ENCODE results near the gene AQR.

DNA sequence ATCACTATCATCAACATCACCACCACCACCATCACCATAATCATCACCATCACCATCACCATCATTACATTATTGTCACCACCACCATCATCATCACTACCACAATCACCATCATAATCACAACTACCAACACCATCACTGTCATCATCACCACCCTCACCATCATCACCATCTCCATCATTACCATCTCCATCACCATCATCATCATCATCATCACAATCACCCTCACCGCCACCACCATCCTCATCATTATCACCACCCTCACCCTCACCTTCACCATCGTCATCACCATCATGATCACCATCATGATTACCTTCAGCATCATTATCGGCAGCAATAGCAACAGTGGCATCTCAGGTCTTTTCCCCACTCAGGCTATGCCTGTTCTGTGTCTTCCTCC, 131.3 kb downstream of the AQR start:
- TF ChIP-seq MAZ (IDR thresholded peaks at IDR 0.05; ENCODE audit: borderline replicate concordance, low read depth, low read length) (no peak), RFX5 (IDR thresholded peaks at IDR 0.05; ENCODE audit: low read depth, low read length) (no peak), POLR2A (IDR thresholded peaks at IDR 0.05; ENCODE audit: low read depth, low read length) (no peak), USF2 (IDR thresholded peaks at IDR 0.05; ENCODE audit: low read depth, low read length) (no peak), MXI1 (IDR thresholded peaks at IDR 0.05; ENCODE audit: borderline replicate concordance, low read depth, low read length) (no peak), RAD21 (IDR thresholded peaks at IDR 0.05; ENCODE audit: low read length) (no peak), MAFK (IDR thresholded peaks at IDR 0.05; ENCODE audit: low read depth, low read length) (no peak), FOS (IDR thresholded peaks at IDR 0.05; ENCODE audit: low read depth, low read length) (no peak), BHLHE40 (IDR thresholded peaks at IDR 0.05; ENCODE audit: low read depth, low read length) (no peak), CEBPB (IDR thresholded peaks at IDR 0.05; ENCODE audit: low read depth, low read length) (no peak), NFE2L2 (IDR thresholded peaks at IDR 0.05; ENCODE audit: low read depth, low read length) (no peak), CHD1 (IDR thresholded peaks at IDR 0.05; ENCODE audit: low read depth, low read length) (no peak)
- TF ChIP-seq, protein P1, sequence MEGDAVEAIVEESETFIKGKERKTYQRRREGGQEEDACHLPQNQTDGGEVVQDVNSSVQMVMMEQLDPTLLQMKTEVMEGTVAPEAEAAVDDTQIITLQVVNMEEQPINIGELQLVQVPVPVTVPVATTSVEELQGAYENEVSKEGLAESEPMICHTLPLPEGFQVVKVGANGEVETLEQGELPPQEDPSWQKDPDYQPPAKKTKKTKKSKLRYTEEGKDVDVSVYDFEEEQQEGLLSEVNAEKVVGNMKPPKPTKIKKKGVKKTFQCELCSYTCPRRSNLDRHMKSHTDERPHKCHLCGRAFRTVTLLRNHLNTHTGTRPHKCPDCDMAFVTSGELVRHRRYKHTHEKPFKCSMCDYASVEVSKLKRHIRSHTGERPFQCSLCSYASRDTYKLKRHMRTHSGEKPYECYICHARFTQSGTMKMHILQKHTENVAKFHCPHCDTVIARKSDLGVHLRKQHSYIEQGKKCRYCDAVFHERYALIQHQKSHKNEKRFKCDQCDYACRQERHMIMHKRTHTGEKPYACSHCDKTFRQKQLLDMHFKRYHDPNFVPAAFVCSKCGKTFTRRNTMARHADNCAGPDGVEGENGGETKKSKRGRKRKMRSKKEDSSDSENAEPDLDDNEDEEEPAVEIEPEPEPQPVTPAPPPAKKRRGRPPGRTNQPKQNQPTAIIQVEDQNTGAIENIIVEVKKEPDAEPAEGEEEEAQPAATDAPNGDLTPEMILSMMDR (conservative IDR thresholded peaks at IDR 0.05; ENCODE audit: low read depth, low read length), result no peak

All from IMR-90 (cell line).